Breast epithelium (tissue), 4 donors: ENCODE results near the gene AJM1. TPM values are rescaled to one million over a fixed set of nuclear protein-coding genes. Genes with fewer than 3 reads are reported as not detected.

Experiments used
- DNase-seq, 2 donors: peaks; one replicate each; pipeline ENCODE4 v3.0.0-alpha.2; 2019; ENCODE audit warnings: low spot score in 2 of 2
- H3K27ac ChIP-seq, 2 donors: fragments of 200-600 bp; sonication (generic) in 1 of 2; one replicate each; pipeline ENCODE4 v1.5.1; 2016 to 2019; ENCODE audit warnings: mild to moderate bottlenecking in 1 of 2
- H3K27me3 ChIP-seq, 2 donors: fragments of 200-600 bp; sonication (generic) in 1 of 2; one replicate each; pipeline versions ENCODE4 v1.5.1 to v1.6.0; 2017 to 2019; ENCODE audit warnings: control low read depth in 1 of 2, mild to moderate bottlenecking in 1 of 2
- H3K36me3 ChIP-seq: fragments of 200-600 bp; one replicate; pipeline ENCODE4 v1.5.1; 2019
- H3K4me1 ChIP-seq, 2 donors: fragments of 200-600 bp; sonication (generic); one replicate each; pipeline ENCODE4 v1.5.1; 2016 to 2019; ENCODE audit warnings: control low read depth in 1 of 2
- H3K4me3 ChIP-seq, 3 donors: fragments of 200-600 bp; sonication (generic); 1 replicate in 2 of 3; 2 replicates in 1 of 3; pipeline ENCODE4 v1.5.1; 2016 to 2019; ENCODE audit warnings: mild to moderate bottlenecking in 3 of 3, moderate library complexity in 2 of 3
- H3K9me3 ChIP-seq, 2 donors: fragments of 200-600 bp; sonication (generic) in 1 of 2; one replicate each; pipeline ENCODE4 v1.5.1; 2016 to 2019; ENCODE audit warnings: control low read depth in 1 of 2
- CTCF ChIP-seq, 3 donors: fragments of 450-650 bp; IDR thresholded peaks; one replicate each; pipeline ENCODE4 v1.5.1; 2016 to 2017; ENCODE audit warnings: antibody characterized with exemption in 3 of 3, mild to moderate bottlenecking in 3 of 3, moderate library complexity in 3 of 3
- POLR2A ChIP-seq: fragments of 450-650 bp; IDR thresholded peaks from one replicate; pipeline ENCODE4 v1.6.1; 2016; ENCODE audit warnings: antibody characterized with exemption, mild to moderate bottlenecking, moderate library complexity
- POLR2AphosphoS5 ChIP-seq, 3 donors: sonication (generic); formaldehyde crosslinking; IDR thresholded peaks; one replicate each; pipeline ENCODE4 v1.6.1; 2017; ENCODE audit warnings: antibody characterized with exemption in 3 of 3
- intact Hi-C: fragments of 100-400 bp; cut with DNase I; formaldehyde crosslinking; loops from one replicate; pipeline ENCODE4 v1.15.1; 2023; ENCODE audit warnings: low total_unique reads
- total RNA-seq, 3 donors: library from RNA; depleted of rRNA; stranded (reverse); fragments of >200 nt; gene quantifications; one replicate each; pipeline ENCODE4 v1.1.0, GENCODE V29; 2016

Gene AJM1
- total RNA-seq, 3 donors from 2014 or later, result 1.0 to 2.3 (median 1.1) TPM

GRCh38 chr9:136847088-136847825 lies 5.0 kb downstream of the AJM1 start:
- Histone ChIP-seq H3K4me1 (peaks cover 9 to 28% of the 10 kb centered on the region in 2 donors), H3K27ac (peak overlapping the region in 1 of 2 donors; percentile 95)
- TF ChIP-seq CTCF (IDR thresholded peaks at IDR 0.05) (no peak), POLR2AphosphoS5 (IDR thresholded peaks at IDR 0.05) (no peak), POLR2A (no peak)

GRCh38 chr9:136847826-136848392 lies 5.6 kb downstream of the AJM1 start:
- peaks cover 15 to 37% of the 10 kb centered on the region in 2 donors for H3K27me3 ChIP-seq
- intact Hi-C loops, result no loop called here
- H3K9me3 ChIP-seq, result no peaks in the 10 kb centered on the region
- peak; percentile 59 to 77 for DNase-seq
- peak overlapping the region; percentile 78 to 95 for H3K27ac ChIP-seq
- no peaks in the 10 kb centered on the region for H3K36me3 ChIP-seq
- peaks cover 9 to 28% of the 10 kb centered on the region in 2 donors for H3K4me1 ChIP-seq
- peak overlapping the region; percentile 70 to 91 (median 78) for H3K4me3 ChIP-seq
- TF ChIP-seq POLR2AphosphoS5 (IDR thresholded peaks at IDR 0.05), result peak in 2 of 3 donors; percentile 4 to 12
- no peak for TF ChIP-seq CTCF (IDR thresholded peaks at IDR 0.05)
- no peak for TF ChIP-seq POLR2A

More at GRCh38 chr9:136847088-136847825, 5.0 kb downstream of the AJM1 start:
- Histone ChIP-seq H3K27me3 (peaks cover 15 to 37% of the 10 kb centered on the region in 2 donors), H3K9me3 (no peaks in the 10 kb centered on the region), H3K4me3 (peak overlapping the region; percentile 70 to 91 (median 78)), H3K36me3 (no peaks in the 10 kb centered on the region)
- intact Hi-C loops, result no loop called here
- no peak for DNase-seq

GRCh38 chr9:136848393-136849037 lies 6.2 kb downstream of the AJM1 start:
- intact Hi-C loops, result no loop called here
- Histone ChIP-seq H3K27me3 (peaks cover 15 to 32% of the 10 kb centered on the region in 2 donors), H3K27ac (peak overlapping the region; percentile 78 to 95), H3K36me3 (no peaks in the 10 kb centered on the region), H3K4me3 (peak overlapping the region; percentile 70 to 91 (median 78)), H3K9me3 (no peaks in the 10 kb centered on the region), H3K4me1 (peaks cover 9 to 28% of the 10 kb centered on the region in 2 donors)
- no peak for DNase-seq
- TF ChIP-seq POLR2AphosphoS5 (IDR thresholded peaks at IDR 0.05) (no peak), CTCF (IDR thresholded peaks at IDR 0.05) (no peak), POLR2A (no peak)

GRCh38 chr9:136849038-136849959 lies 7.0 kb downstream of the AJM1 start, which contains the start of gene PHPT1:
TSS of gene PHPT1 (plus strand) at chr9:136849409. CDS start at chr9:136849431, 22 bp downstream.
- Histone ChIP-seq H3K27me3 (peaks cover 9 to 27% of the 10 kb centered on the region in 2 donors), H3K27ac (peak within 1 kb of the TSS; percentile 78 to 95), H3K9me3 (no peaks in the 10 kb centered on the region), H3K4me3 (peak within 1 kb of the TSS; percentile 70 to 91 (median 78)), H3K36me3 (no peaks in the 10 kb centered on the region), H3K4me1 (peaks cover 9 to 22% of the 10 kb centered on the region in 2 donors)
- intact Hi-C loops, result no loop called here
- TF ChIP-seq CTCF (IDR thresholded peaks at IDR 0.05), result no peak
- peak; percentile 91 to 98 (median 96) for TF ChIP-seq POLR2AphosphoS5 (IDR thresholded peaks at IDR 0.05)
- TF ChIP-seq POLR2A, result peak; percentile 87
- peak; percentile 99 for DNase-seq
